MCF 10A (cell line): ENCODE measurements around the gene CD164L2. TPM values are rescaled to one million over a fixed set of nuclear protein-coding genes. Genes with fewer than 3 reads are reported as not detected.

Source experiments
- BruUV-seq: library from RNA; stranded (reverse); fragments of 400-500 nt; replicated peaks from 2 replicates; lab custom pipeline; 2021; lab: Mats Ljungman, UMichigan
- CTCF ChIA-PET: fragments of 300-600 bp; sonication (Branson Sonifier 250); formaldehyde crosslinking; extraction: SDS; loops from one replicate; lab custom pipeline; 2021; ENCODE audit warnings: antibody characterized with exemption, inconsistent platforms; lab: Yijun Ruan, JAX
- POLR2A ChIA-PET: fragments of 300-600, 350-650 bp; sonication (Branson Sonifier 250); formaldehyde crosslinking; extraction: SDS; loops from one replicate; lab custom pipeline; 2020; ENCODE audit warnings: antibody characterized with exemption, inconsistent platforms; lab: Yijun Ruan, JAX
- DNase-seq: peaks from one replicate; pipeline ENCODE4 v3.0.0-alpha.2; 2018; ENCODE audit not compliant: unreplicated experiment
- H3K27ac Mint-ChIP-seq: one replicate; pipeline ENCODE4 v1.8.0; 2022; ENCODE audit warnings: mild to moderate bottlenecking, low read depth, mixed read lengths; ENCODE audit not compliant: unreplicated experiment
- H3K27me3 Mint-ChIP-seq: one replicate; pipeline ENCODE4 v1.8.0; 2022; ENCODE audit warnings: mixed read lengths; ENCODE audit not compliant: insufficient read depth, unreplicated experiment
- H3K36me3 Mint-ChIP-seq: one replicate; pipeline ENCODE4 v1.8.0; 2022; ENCODE audit warnings: mild to moderate bottlenecking, moderate library complexity, mixed read lengths; ENCODE audit not compliant: insufficient read depth, unreplicated experiment
- H3K4me1 Mint-ChIP-seq: one replicate; pipeline ENCODE4 v1.8.0; 2022; ENCODE audit warnings: mixed read lengths; ENCODE audit not compliant: insufficient read depth, unreplicated experiment
- H3K4me3 Mint-ChIP-seq: one replicate; pipeline ENCODE4 v1.8.0; 2022; ENCODE audit warnings: mild to moderate bottlenecking, moderate library complexity, mixed read lengths; ENCODE audit not compliant: unreplicated experiment
- H3K9me3 Mint-ChIP-seq: one replicate; pipeline ENCODE4 v1.8.0; 2022; ENCODE audit warnings: mixed read lengths; ENCODE audit not compliant: unreplicated experiment
- intact Hi-C: fragments of 100-400 bp; cut with micrococcal nuclease; formaldehyde crosslinking; loops from 2 replicates; pipeline ENCODE4 v1.14.1; 2022
- total RNA-seq: library from RNA; stranded (reverse); gene quantifications from 2 replicates; pipeline ENCODE4 v1.2.3, GENCODE V29; 2022
- TF ChIP-seq, protein P1 (sequence below): fragments of 200-600 bp; IDR thresholded peaks from one replicate; pipeline ENCODE4 v1.8.0; 2022; ENCODE audit warnings: antibody characterized with exemption, mild to moderate bottlenecking; ENCODE audit not compliant: unreplicated experiment

The CD164L2 gene
- total RNA-seq, 1 experiment from 2014 or later: 0.23 TPM

DNA sequence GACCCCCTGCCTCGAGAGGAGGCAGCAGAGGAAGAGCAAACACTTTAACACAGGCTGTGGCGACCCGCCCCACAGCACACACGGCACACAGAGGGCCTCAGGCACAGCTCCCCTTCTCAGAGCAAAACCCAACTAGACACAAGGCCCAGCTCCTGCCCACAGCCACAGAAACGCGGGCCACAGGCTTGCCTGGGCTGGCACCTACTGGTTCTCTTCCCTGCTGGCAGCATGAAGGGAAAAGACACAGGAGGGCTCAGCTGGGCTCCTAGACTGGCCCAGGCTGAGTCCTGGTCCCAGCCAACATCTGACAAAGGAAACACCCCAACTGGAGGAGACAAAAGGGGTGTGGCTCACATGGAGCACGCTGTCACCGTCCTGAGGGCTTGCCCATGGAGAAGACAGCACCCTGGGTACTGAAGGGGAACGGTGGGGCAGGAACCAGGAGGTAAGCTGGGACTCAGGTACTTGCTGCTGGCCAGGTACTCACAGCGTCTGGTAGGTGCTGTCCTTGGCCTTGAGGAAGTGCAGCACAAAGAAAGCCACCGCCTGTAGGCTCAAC lies 3.5 kb downstream of the CD164L2 start:
- Mint-ChIP-seq H3K36me3 (no peaks in the 10 kb centered on the region), H3K4me1 (peaks cover 12% of the 10 kb centered on the region), H3K4me3 (no peak overlapping the region), H3K9me3 (no peaks in the 10 kb centered on the region), H3K27me3 (no peaks in the 10 kb centered on the region), H3K27ac (no peak overlapping the region)
- BruUV-seq: no TSS peak
- DNase-seq: no peak
- POLR2A ChIA-PET: interaction anchor here (0.7 to 1.9 kb wide), 4 partner anchors 13 to 80 kb away, joined by 3 to 6 read pairs (median 3); partner anchors contain the start of genes GPR3, MAP3K6 and SYTL1
- intact Hi-C loops: no loop called here
- TF ChIP-seq, protein P1, sequence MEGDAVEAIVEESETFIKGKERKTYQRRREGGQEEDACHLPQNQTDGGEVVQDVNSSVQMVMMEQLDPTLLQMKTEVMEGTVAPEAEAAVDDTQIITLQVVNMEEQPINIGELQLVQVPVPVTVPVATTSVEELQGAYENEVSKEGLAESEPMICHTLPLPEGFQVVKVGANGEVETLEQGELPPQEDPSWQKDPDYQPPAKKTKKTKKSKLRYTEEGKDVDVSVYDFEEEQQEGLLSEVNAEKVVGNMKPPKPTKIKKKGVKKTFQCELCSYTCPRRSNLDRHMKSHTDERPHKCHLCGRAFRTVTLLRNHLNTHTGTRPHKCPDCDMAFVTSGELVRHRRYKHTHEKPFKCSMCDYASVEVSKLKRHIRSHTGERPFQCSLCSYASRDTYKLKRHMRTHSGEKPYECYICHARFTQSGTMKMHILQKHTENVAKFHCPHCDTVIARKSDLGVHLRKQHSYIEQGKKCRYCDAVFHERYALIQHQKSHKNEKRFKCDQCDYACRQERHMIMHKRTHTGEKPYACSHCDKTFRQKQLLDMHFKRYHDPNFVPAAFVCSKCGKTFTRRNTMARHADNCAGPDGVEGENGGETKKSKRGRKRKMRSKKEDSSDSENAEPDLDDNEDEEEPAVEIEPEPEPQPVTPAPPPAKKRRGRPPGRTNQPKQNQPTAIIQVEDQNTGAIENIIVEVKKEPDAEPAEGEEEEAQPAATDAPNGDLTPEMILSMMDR: no peak
- CTCF ChIA-PET: interaction anchor here (0.6 to 2.0 kb wide), 6 partner anchors 8 to 277 kb away, joined by 3 to 11 read pairs (median 4); partner anchors contain the start of gene MAP3K6

DNA sequence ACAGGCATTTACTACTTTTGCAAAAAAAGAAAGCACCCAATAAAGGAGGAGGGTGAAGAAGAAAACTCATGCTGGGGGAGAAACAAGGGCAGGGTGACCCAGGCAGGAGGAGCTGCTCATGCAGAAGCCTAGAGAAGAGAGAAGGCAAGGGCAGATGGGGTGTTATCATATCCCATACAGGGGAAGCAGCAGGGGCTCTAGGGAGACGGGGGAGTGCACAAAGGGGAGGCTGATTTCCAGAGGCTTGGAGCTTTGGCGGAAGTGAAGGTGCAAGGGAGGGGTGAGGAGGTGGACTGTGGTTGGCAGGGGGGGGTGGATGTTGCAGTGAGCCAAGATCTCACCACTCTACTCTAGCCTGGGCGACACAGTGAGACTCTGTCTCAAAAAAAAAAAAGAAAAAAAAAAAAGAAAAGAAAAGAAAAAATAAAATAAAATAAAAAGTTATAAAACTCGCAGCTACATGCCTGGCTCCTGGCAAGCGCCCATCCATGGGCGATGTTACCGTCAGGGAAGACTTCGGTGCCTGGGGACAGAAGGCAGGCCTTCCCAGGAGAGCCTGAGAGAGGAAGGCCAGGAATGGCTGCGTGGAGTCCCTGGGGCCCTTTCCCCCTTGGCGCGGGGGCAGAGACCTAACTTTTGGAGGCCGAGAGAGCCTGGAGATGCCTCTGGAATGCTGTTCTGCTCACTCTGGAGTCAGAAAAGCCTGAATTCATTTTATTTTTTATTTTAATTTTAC lies 5.2 kb downstream of the CD164L2 start:
- no peak for DNase-seq
- H3K27me3 Mint-ChIP-seq: no peaks in the 10 kb centered on the region
- POLR2A ChIA-PET: interaction anchor here (0.7 to 1.9 kb wide), 2 partner anchors 37 to 492 kb away, joined by 4 to 6 read pairs; partner anchors contain the start of gene SYTL1
- no peaks in the 10 kb centered on the region for H3K36me3 Mint-ChIP-seq
- TF ChIP-seq, protein P1: no peak
- CTCF ChIA-PET: interaction anchor here (0.6 to 1.4 kb wide), 3 partner anchors 45 to 393 kb away, joined by 3 to 6 read pairs (median 5); no protein-coding TSS in a partner anchor
- H3K27ac Mint-ChIP-seq: no peak overlapping the region
- H3K9me3 Mint-ChIP-seq: no peaks in the 10 kb centered on the region
- BruUV-seq: no TSS peak
- no peak overlapping the region for H3K4me3 Mint-ChIP-seq
- intact Hi-C loops: no loop called here
- H3K4me1 Mint-ChIP-seq: peaks cover 12% of the 10 kb centered on the region

DNA sequence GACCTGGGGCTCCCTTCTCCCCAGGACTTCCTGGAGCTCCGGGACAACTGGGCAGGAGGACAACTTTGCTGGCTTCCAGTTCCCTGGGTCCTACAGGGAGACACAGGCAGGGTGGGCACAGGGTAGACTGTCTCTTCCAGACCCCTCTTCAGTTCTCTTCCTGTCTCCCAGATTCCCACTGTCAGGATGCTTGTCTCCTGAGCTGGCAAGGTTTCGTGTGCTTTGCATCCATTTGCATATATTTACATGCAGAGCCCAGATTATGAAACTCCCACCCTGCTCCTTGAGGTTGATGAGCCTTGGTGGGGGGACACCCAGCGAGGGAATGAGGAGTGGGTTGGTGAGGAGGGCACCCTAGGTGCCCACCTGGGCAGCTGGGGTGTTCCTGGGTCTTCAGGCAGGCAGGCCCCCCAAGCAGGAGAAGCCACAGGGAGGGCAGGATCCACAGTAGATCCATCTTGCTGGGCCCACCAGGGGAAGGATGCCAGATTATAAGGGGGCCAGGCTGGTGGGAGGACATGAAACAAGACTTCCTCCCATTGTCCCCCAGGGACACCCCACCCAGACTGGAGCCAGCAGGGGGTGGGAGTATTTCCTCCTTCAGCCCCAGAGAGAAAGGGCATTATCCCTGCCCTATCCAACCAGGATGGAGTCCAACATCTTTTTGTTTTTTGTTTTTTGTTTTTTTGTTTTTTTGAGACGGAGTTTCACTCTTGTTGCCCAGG lies 8.6 kb downstream of the CD164L2 start, which contains the start of gene FCN3:
FCN3 (minus strand) TSS at position 463 of the 725 bp plus-strand sequence; CDS start at position 457, 6 bp downstream.
- H3K27ac Mint-ChIP-seq: no peak within 1 kb of the TSS
- no peak within 1 kb of the TSS for H3K4me3 Mint-ChIP-seq
- TF ChIP-seq, protein P1: no peak
- BruUV-seq: no TSS peak
- H3K4me1 Mint-ChIP-seq: peaks cover under 1% of the 10 kb centered on the region
- no peaks in the 10 kb centered on the region for H3K9me3 Mint-ChIP-seq
- H3K27me3 Mint-ChIP-seq: no peaks in the 10 kb centered on the region
- ChIA-PET CTCF (interaction anchor here (0.6 to 1.1 kb wide), 4 partner anchors 8 to 287 kb away, joined by 3 to 5 read pairs (median 4); partner anchors contain the start of gene MAP3K6), POLR2A (no interaction called here)
- intact Hi-C loops: no loop called here
- DNase-seq: no peak
- H3K36me3 Mint-ChIP-seq: no peaks in the 10 kb centered on the region
